Measurements from ENCODE around the gene CRHBP. TPM values are rescaled to one million over a fixed set of nuclear protein-coding genes. Genes with fewer than 3 reads are reported as not detected.

The CRHBP gene
- total and polyA plus RNA-seq, 2 donors (not counting 1 experiment from before 2014, with no cell fraction given), result 0.62 to 1.7 TPM

DNA sequence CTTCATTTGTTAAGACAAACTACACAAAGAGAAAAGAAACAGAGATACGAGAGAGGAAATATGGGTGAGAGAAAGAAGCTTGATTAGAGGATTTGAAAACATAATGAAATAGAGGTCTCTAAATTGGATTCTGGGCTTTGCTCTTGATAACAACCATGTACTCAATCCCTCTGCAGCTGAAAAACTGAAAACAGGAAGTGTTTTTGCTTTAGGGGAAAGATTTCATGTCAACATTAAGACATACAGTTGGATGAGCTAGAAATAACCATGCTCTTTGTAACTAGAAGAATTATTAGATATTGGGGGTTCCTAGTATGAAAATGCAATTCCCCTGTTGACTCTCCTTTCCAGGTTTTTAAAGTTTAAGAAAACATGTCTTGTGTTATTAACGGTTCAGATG lies 21.9 kb downstream of the CRHBP start:
- no peaks in the 10 kb centered on the region for H3K9me3 ChIP-seq (ENCODE audit: control extremely low read depth in 1 of 3, control insufficient read depth in 2 of 3, insufficient read depth in 1 of 3, low read length in 2 of 3)
- no CpG with 5 or more reads among the region's 2 CpGs for WGBS (ENCODE audit: insufficient coverage)
- Mint-ChIP-seq H3K27ac (no peak overlapping the region), H3K27me3 (peaks cover 6% of the 10 kb centered on the region), H3K4me1 (no peaks in the 10 kb centered on the region), H3K4me3 (no peak overlapping the region), H3K9me3 (ENCODE audit: insufficient read depth) (no peaks in the 10 kb centered on the region)
- POLR2A ChIA-PET, result no interaction called here
- no peak overlapping the region for H3K4me3 ChIP-seq (ENCODE audit: control extremely low read depth in 1 of 5, extremely low read depth in 1 of 5, insufficient read depth in 1 of 5, low read depth in 2 of 5, low read length in 4 of 5)
- CTCF ChIA-PET, result interaction anchor here (0.6 kb wide), 1 partner anchor 964 kb away, joined by 4 read pairs; no protein-coding TSS in a partner anchor
- no peak overlapping the region for H3K27ac ChIP-seq (ENCODE audit: low read length in 2 of 2)
- ATAC-seq (ENCODE audit: low read depth) (no peak), DNase-seq (no peak)
- no peaks in the 10 kb centered on the region for H3K79me2 ChIP-seq (ENCODE audit: control insufficient read depth, insufficient read depth, low read length)
- no peaks in the 10 kb centered on the region for H3K36me3 ChIP-seq (replicated peaks in 1 of 2; ENCODE audit: control extremely low read depth in 1 of 2, control insufficient read depth in 1 of 2, extremely low read depth in 1 of 2, insufficient read depth in 2 of 2, low read length in 1 of 2)
- H3K27me3 ChIP-seq (replicated peaks in 1 of 4; ENCODE audit: control extremely low read depth in 1 of 4, control insufficient read depth in 3 of 4, insufficient read depth in 4 of 4, low read length in 3 of 4), result no peaks in the 10 kb centered on the region
- no peak overlapping the region for H3K4me2 ChIP-seq (replicated peaks; ENCODE audit: low read depth, low read length, poor library complexity, severe bottlenecking)
- no peak overlapping the region for H3K9ac ChIP-seq (ENCODE audit: low read length)
- TF ChIP-seq, protein P1, sequence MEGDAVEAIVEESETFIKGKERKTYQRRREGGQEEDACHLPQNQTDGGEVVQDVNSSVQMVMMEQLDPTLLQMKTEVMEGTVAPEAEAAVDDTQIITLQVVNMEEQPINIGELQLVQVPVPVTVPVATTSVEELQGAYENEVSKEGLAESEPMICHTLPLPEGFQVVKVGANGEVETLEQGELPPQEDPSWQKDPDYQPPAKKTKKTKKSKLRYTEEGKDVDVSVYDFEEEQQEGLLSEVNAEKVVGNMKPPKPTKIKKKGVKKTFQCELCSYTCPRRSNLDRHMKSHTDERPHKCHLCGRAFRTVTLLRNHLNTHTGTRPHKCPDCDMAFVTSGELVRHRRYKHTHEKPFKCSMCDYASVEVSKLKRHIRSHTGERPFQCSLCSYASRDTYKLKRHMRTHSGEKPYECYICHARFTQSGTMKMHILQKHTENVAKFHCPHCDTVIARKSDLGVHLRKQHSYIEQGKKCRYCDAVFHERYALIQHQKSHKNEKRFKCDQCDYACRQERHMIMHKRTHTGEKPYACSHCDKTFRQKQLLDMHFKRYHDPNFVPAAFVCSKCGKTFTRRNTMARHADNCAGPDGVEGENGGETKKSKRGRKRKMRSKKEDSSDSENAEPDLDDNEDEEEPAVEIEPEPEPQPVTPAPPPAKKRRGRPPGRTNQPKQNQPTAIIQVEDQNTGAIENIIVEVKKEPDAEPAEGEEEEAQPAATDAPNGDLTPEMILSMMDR (IDR thresholded peaks at IDR 0.05), result no peak
- no peak for TF ChIP-seq EZH2 (IDR thresholded peaks at IDR 0.05; ENCODE audit: borderline replicate concordance, insufficient read depth, low read depth, low read length, poor library complexity, severe bottlenecking)
- H3K4me1 ChIP-seq (ENCODE audit: control insufficient read depth in 2 of 2, insufficient read depth in 2 of 2, low read length in 2 of 2), result no peaks in the 10 kb centered on the region
- intact Hi-C loops (cut with micrococcal nuclease), result no loop called here
- no peaks in the 10 kb centered on the region for H4K20me1 ChIP-seq (ENCODE audit: control insufficient read depth, insufficient read depth, low read length, poor library complexity, severe bottlenecking)
- no peak overlapping the region for H2AFZ ChIP-seq (ENCODE audit: insufficient read depth, low read depth, low read length, poor library complexity, severe bottlenecking)

- H2AFZ ChIP-seq (ENCODE audit: insufficient read depth, low read depth, low read length, poor library complexity, severe bottlenecking), result no peak overlapping the region
- Mint-ChIP-seq H3K27me3 (no peaks in the 10 kb centered on the region), H3K4me3 (no peak overlapping the region), H3K9me3 (ENCODE audit: insufficient read depth) (no peaks in the 10 kb centered on the region), H3K4me1 (no peaks in the 10 kb centered on the region), H3K27ac (no peak overlapping the region)
- H3K36me3 ChIP-seq (replicated peaks in 1 of 2; ENCODE audit: control extremely low read depth in 1 of 2, control insufficient read depth in 1 of 2, extremely low read depth in 1 of 2, insufficient read depth in 2 of 2, low read length in 1 of 2), result no peaks in the 10 kb centered on the region
- ATAC-seq (ENCODE audit: low read depth) (no peak), DNase-seq (no peak)
- no peaks in the 10 kb centered on the region for H3K9me3 ChIP-seq (ENCODE audit: control extremely low read depth in 1 of 3, control insufficient read depth in 2 of 3, insufficient read depth in 1 of 3, low read length in 2 of 3)
- H3K4me1 ChIP-seq (ENCODE audit: control insufficient read depth in 2 of 2, insufficient read depth in 2 of 2, low read length in 2 of 2), result no peaks in the 10 kb centered on the region
- H3K79me2 ChIP-seq (ENCODE audit: control insufficient read depth, insufficient read depth, low read length), result no peaks in the 10 kb centered on the region
- whole genome bisulfite sequencing (ENCODE audit: insufficient coverage), result no CpG with 5 or more reads among the region's 2 CpGs
- H3K4me2 ChIP-seq (replicated peaks; ENCODE audit: low read depth, low read length, poor library complexity, severe bottlenecking), result no peak overlapping the region
- H4K20me1 ChIP-seq (ENCODE audit: control insufficient read depth, insufficient read depth, low read length, poor library complexity, severe bottlenecking), result no peaks in the 10 kb centered on the region
- no peak overlapping the region for H3K27ac ChIP-seq (ENCODE audit: low read length in 2 of 2)
- intact Hi-C loops (cut with micrococcal nuclease), result no loop called here
- no peak overlapping the region for H3K9ac ChIP-seq (ENCODE audit: low read length)
- ChIA-PET CTCF (no interaction called here), POLR2A (no interaction called here)
- no peak overlapping the region for H3K4me3 ChIP-seq (ENCODE audit: control extremely low read depth in 1 of 5, extremely low read depth in 1 of 5, insufficient read depth in 1 of 5, low read depth in 2 of 5, low read length in 4 of 5)
- TF ChIP-seq EZH2 (IDR thresholded peaks at IDR 0.05; ENCODE audit: borderline replicate concordance, insufficient read depth, low read depth, low read length, poor library complexity, severe bottlenecking), result no peak
- TF ChIP-seq, protein P1 (IDR thresholded peaks at IDR 0.05), result no peak
- no peaks in the 10 kb centered on the region for H3K27me3 ChIP-seq (replicated peaks in 1 of 4; ENCODE audit: control extremely low read depth in 1 of 4, control insufficient read depth in 3 of 4, insufficient read depth in 4 of 4, low read length in 3 of 4)
Measured at GRCh38 chr5:76978869-76979268, 26.0 kb downstream of the CRHBP start.
